Camera-type eye (tissue), 1 donor: ENCODE measurements around the gene TLCD3B. TPM values are rescaled to one million over a fixed set of nuclear protein-coding genes. Genes with fewer than 3 reads are reported as not detected.

ENCODE experiments used
- total RNA-seq: library from RNA; depleted of rRNA; stranded (reverse); fragments of >200 nt; gene quantifications from one replicate; pipeline ENCODE4 v1.2.3, GENCODE V29; 2014

TLCD3B gene
- 39.7 TPM for total RNA-seq

GRCh38 chr16:30030841-30031413 is at the start of gene TLCD3B:
Gene TLCD3B, minus strand, starts transcription at chr16:30031271. Its CDS starts 744 bp downstream, at chr16:30030527.

GRCh38 chr16:30075503-30076275 is 44.6 kb upstream of the TLCD3B start, which contains the start of gene PPP4C:
Gene PPP4C, plus strand, starts transcription at chr16:30075994. Its CDS starts 384 bp downstream, at chr16:30076378.

GRCh38 chr16:30065102-30065942 is 34.3 kb upstream of the TLCD3B start, which contains the start of gene ALDOA:
Gene ALDOA, plus strand, starts transcription at chr16:30065760. Its CDS starts 1,138 bp downstream, at chr16:30066898.

GRCh38 chr16:30022887-30023286 is 8.2 kb downstream of the TLCD3B start, which contains the start of gene C16orf92:
Gene C16orf92, plus strand, starts transcription at chr16:30023198. Its CDS starts 143 bp downstream, at chr16:30023341.

GRCh38 chr16:30010844-30011713 is 20.0 kb downstream of the TLCD3B start, which contains the start of gene DOC2A:
Gene DOC2A, minus strand, starts transcription at chr16:30011027. Its CDS starts 805 bp downstream, at chr16:30010222.

GRCh38 chr16:29995911-29996765 is 34.9 kb downstream of the TLCD3B start, which contains the start of gene INO80E:
Gene INO80E, plus strand, starts transcription at chr16:29996241. Its CDS starts 70 bp downstream, at chr16:29996311.

GRCh38 chr16:29995324-29995910 is 35.7 kb downstream of the TLCD3B start, which contains the start of gene HIRIP3:
Gene HIRIP3, minus strand, starts transcription at chr16:29995617. Its CDS starts 12 bp downstream, at chr16:29995605.

Other genes with a start within 250 kb of the TLCD3B start
- gene KIF22, start 240.5 kb downstream of the TLCD3B start, total RNA-seq: 42.3 TPM
- gene MAZ, start 224.7 kb downstream of the TLCD3B start, total RNA-seq: 112 TPM
- 32.2 TPM for gene PRRT2, start 219.1 kb downstream of the TLCD3B start, total RNA-seq
- 62.8 TPM for gene PAGR1, start 215.1 kb downstream of the TLCD3B start, total RNA-seq
- gene MVP, start 210.8 kb downstream of the TLCD3B start, total RNA-seq: 24.2 TPM
- gene CDIPT, start 168.0 kb downstream of the TLCD3B start, total RNA-seq: 85.7 TPM
- 37.9 TPM for gene SEZ6L2, start 131.7 kb downstream of the TLCD3B start, total RNA-seq
- gene ASPHD1, start 130.8 kb downstream of the TLCD3B start, total RNA-seq: 4.8 TPM
- gene KCTD13, start 105.0 kb downstream of the TLCD3B start, total RNA-seq: 29.2 TPM
- gene TMEM219, start 69.2 kb downstream of the TLCD3B start, total RNA-seq: 30.3 TPM
- gene TAOK2, start 57.4 kb downstream of the TLCD3B start, total RNA-seq: 56.0 TPM
- 23.4 TPM for gene HIRIP3, start 35.7 kb downstream of the TLCD3B start, total RNA-seq
- gene INO80E, start 35.0 kb downstream of the TLCD3B start, total RNA-seq: 72.5 TPM
- 2.7 TPM for gene DOC2A, start 20.2 kb downstream of the TLCD3B start, total RNA-seq
- not detected for gene C16orf92, start 8.1 kb downstream of the TLCD3B start, total RNA-seq
- gene ALDOA, start 34.5 kb upstream of the TLCD3B start, total RNA-seq: 426 TPM
- 70.4 TPM for gene PPP4C, start 44.7 kb upstream of the TLCD3B start, total RNA-seq
- gene TBX6, start 60.7 kb upstream of the TLCD3B start, total RNA-seq: 0.66 TPM
- gene YPEL3, start 64.9 kb upstream of the TLCD3B start, total RNA-seq: 45.2 TPM
- gene GDPD3, start 82.3 kb upstream of the TLCD3B start, total RNA-seq: 2.1 TPM
- gene MAPK3, start 91.9 kb upstream of the TLCD3B start, total RNA-seq: 31.3 TPM
- gene CORO1A, start 152.3 kb upstream of the TLCD3B start, total RNA-seq: 13.0 TPM
- gene BOLA2B, start 162.4 kb upstream of the TLCD3B start, total RNA-seq: 50.9 TPM
- gene SLX1A, start 162.6 kb upstream of the TLCD3B start, total RNA-seq: 11.5 TPM
- gene SULT1A3, start 168.0 kb upstream of the TLCD3B start, total RNA-seq: 10.4 TPM
- gene NPIPB13, start 217.2 kb upstream of the TLCD3B start, total RNA-seq: not detected